NB4 (cell line): ENCODE measurements around the gene MPP3.

Experiments used
- DNase-seq: peaks from one replicate; pipeline ENCODE4 v3.0.0; 2010; ENCODE audit warnings: low read depth
- H3K4me3 ChIP-seq: one replicate; pipeline ENCODE4 v1.5.1; 2011; ENCODE audit warnings: mild to moderate bottlenecking, low read depth, low read length, moderate library complexity
- CTCF ChIP-seq: IDR thresholded peaks from one replicate; pipeline ENCODE4 v1.5.1; 2012; ENCODE audit warnings: low read depth, low read length
- MAX ChIP-seq: IDR thresholded peaks from 2 replicates; pipeline ENCODE4 v1.6.1; 2011; ENCODE audit warnings: low read depth, low read length
- MYC ChIP-seq: IDR thresholded peaks from 2 replicates; pipeline ENCODE4 v1.6.1; 2011; ENCODE audit warnings: low read depth, low read length
- POLR2A ChIP-seq: IDR thresholded peaks from 2 replicates; pipeline ENCODE4 v1.6.1; 2011; ENCODE audit warnings: mild to moderate bottlenecking; ENCODE audit not compliant: insufficient read length; ENCODE audit errors: extremely low read depth

Gene MPP3

GRCh38 chr17:43831633-43832032, 1.3 kb downstream of the MPP3 start:
- DNase-seq = no peak
- no peak for TF ChIP-seq CTCF
- no peak overlapping the region for H3K4me3 ChIP-seq

- no peak overlapping the region for H3K4me3 ChIP-seq
- TF ChIP-seq MYC (no peak), MAX (no peak), CTCF (no peak), POLR2A (no peak)
- DNase-seq = no peak
Measured at GRCh38 chr17:43830510-43831140, 2.3 kb downstream of the MPP3 start.

- no peak overlapping the region for H3K4me3 ChIP-seq
- no peak for TF ChIP-seq CTCF
- TF ChIP-seq MAX = no peak
- TF ChIP-seq MYC = no peak
- no peak for TF ChIP-seq POLR2A
- no peak for DNase-seq
Measured at GRCh38 chr17:43829738-43830137, 3.2 kb downstream of the MPP3 start.

GRCh38 chr17:43827596-43827995, 5.3 kb downstream of the MPP3 start:
- DNase-seq = no peak
- no peak for TF ChIP-seq MAX
- TF ChIP-seq MYC = no peak
- no peak for TF ChIP-seq POLR2A
- no peak for TF ChIP-seq CTCF
- H3K4me3 ChIP-seq = no peak overlapping the region

- TF ChIP-seq CTCF (no peak), MYC (no peak), MAX (no peak), POLR2A (no peak)
- H3K4me3 ChIP-seq = no peak overlapping the region
- no peak for DNase-seq
Measured at GRCh38 chr17:43826206-43826605, 6.7 kb downstream of the MPP3 start.

GRCh38 chr17:43825567-43825966, 7.4 kb downstream of the MPP3 start:
- H3K4me3 ChIP-seq = no peak overlapping the region
- no peak for TF ChIP-seq POLR2A
- DNase-seq = no peak
